GM23338 (cell line): ENCODE measurements around the gene OMP. TPM values are rescaled to one million over a fixed set of nuclear protein-coding genes. Genes with fewer than 3 reads are reported as not detected.

ENCODE experiments used
- CREB1 ChIP-seq: fragments of 250-450 bp; sonication (Bioruptor Pico); IDR thresholded peaks from 2 replicates; pipeline ENCODE4 v1.5.0; 2020; ENCODE audit warnings: low read depth, mild to moderate bottlenecking, moderate library complexity
- ETS1 ChIP-seq: IDR thresholded peaks from 2 replicates; pipeline ENCODE4 v1.6.1; 2016; ENCODE audit warnings: antibody characterized with exemption
- EZH2 ChIP-seq: fragments of 200-600 bp; sonication (generic); IDR thresholded peaks from one replicate; pipeline ENCODE4 v1.8.0; 2017; ENCODE audit warnings: antibody characterized with exemption, mild to moderate bottlenecking, low read depth; ENCODE audit not compliant: unreplicated experiment
- NANOG ChIP-seq: IDR thresholded peaks from 2 replicates; pipeline ENCODE4 v1.6.1; 2016; ENCODE audit warnings: antibody characterized with exemption, borderline replicate concordance
- REST ChIP-seq: IDR thresholded peaks from one replicate; pipeline ENCODE4 v1.6.1; 2018; ENCODE audit warnings: antibody characterized with exemption; ENCODE audit not compliant: unreplicated experiment
- ZNF331 ChIP-seq: fragments of 250-450 bp; sonication (Bioruptor Pico); IDR thresholded peaks from 2 replicates; pipeline ENCODE4 v1.5.0; 2020; ENCODE audit warnings: low read depth, mild to moderate bottlenecking, moderate library complexity
- ZNF462 ChIP-seq: fragments of 250-450 bp; sonication (Bioruptor Pico); IDR thresholded peaks from 2 replicates; pipeline ENCODE4 v1.5.0; 2020; ENCODE audit warnings: mild to moderate bottlenecking, moderate library complexity
- polyA plus RNA-seq: library from polyadenylated mRNA; unstranded; fragments of >200 nt; fragmentation: Nextera tagmentation; extraction: Ambion mirVana; gene quantifications from 2 replicates; pipeline ENCODE4 v1.2.1, GENCODE V29; 2016
- total RNA-seq: library from RNA; depleted of rRNA; stranded (reverse); fragments of >200 nt; shearing (Covaris generic); gene quantifications from 2 replicates; pipeline ENCODE4 v1.2.3, GENCODE V29; 2014

OMP gene
- total and polyA plus RNA-seq, 2 experiments from 2014 or later, result 1.0 TPM; not detected in 1

GRCh38 chr11:77066229-77067042 lies 36.2 kb upstream of the OMP start, which contains the start of gene CAPN5 (continued):
- TF ChIP-seq ZNF462 (CRISPR knock-in tag) (no peak), CREB1 (CRISPR knock-in tag) (0 out of 2 replicates have a peak, but pooled peaks have one; percentile 11), ZNF331 (CRISPR knock-in tag) (no peak), NANOG (no peak), EZH2 (no peak), REST (no peak), ETS1 (0 out of 2 replicates have a peak, but pooled peaks have one; percentile 4)
